Measurements from ENCODE around the gene AKAP1.

Gene AKAP1

DNA sequence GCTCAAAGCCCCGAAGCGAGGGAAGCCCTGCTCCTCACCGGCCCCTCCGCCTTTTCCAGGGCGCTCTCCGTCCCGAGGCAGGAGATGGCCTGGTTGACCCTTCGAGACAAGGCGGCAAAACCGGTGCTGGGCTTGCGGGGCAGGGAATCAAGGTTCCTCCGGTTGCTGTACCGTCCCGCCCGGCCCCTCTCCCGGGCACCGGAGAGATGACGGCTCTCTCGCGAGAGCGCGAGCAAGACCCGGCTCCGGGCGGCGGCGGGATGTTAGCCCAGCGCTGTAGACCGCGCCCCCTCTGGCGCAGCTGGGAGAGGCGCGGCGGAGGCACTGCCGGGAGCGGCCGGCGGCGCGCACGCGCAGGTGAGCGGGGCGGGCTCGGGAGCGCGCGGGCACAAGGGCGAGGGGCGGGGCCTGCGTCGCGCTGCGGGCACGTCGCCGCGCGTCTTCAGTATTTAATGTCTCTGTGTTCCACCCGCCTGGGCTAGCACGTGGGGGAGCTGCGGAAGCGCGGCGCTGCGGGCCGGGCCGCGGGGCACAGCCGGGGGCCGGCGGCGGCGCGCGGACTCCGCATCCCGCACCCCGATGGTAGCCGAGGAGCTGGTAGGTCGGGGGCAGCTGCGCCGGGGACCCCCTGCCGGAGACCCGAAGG is at the start of gene AKAP1:
Gene AKAP1 (plus strand): TSS at position 445 of the 646 bp plus-strand sequence. CDS start 20,219 bp downstream, outside the sequence.
- peak; percentile 89 for DNase-seq

DNA sequence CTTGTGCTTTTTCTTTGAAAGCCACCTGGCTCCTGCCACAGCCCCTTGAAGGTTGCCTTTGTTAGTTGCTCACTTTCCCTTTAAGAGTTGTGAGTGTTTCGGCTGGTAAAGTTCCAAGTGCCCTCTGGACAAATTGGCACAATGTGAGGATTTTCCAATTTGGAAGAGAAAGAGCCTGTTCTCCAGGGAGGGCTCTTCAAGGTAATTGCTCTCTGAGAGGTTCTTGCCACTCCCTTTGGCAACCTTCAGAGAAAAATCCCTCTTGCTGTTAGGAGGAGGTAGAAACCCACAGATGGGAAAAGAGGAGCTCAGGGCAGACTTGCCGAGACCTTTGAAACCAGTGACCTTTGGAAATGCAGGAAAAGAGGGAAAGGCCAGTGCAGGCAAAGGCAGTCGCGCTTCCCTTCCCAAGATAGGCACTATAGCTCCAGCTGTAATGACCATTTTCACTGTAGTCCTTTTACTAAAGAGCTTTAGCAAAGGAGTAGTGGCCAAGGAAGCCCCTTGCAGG is 49.0 kb upstream of the AKAP1 start:
- DNase-seq, result no peak

DNA sequence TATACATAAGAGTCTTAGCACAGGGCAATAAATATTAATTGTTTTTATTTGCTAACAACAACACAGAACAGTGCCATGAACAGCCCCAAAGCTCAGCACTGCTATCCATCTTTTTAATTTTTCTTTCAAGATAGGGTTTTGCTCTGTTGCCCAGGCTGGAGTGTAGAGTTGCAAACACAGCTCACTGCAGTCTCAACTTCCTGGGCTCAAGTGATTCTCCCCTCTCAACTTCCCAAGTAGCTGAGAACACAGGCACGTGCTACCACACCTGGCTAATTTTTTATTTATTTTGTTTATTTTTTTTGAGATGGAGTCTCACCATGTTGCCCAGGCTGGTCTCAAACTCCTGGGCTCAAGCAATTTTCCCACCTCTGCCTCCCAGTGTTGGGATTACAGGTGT is 47.6 kb upstream of the AKAP1 start:
- no peak for DNase-seq

DNA sequence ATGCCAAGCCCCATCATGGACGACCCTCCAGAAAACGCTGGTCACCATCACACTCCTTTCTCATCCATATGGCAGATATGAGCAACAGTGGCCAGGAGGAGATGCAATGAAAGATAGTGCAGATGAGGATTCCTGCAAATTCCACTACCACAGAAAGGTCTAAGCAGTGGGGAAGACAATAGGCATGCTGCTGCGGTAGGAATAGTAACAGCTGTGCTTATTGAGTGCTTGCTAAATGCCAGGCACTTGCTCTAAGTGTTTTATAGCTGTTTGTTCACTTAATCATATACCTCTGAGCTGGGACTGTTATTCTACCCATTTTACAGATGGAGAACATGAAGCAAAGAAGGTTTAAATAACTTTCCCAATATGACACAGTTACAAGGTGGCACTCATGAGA is 46.6 kb upstream of the AKAP1 start:
- no peak for DNase-seq

DNA sequence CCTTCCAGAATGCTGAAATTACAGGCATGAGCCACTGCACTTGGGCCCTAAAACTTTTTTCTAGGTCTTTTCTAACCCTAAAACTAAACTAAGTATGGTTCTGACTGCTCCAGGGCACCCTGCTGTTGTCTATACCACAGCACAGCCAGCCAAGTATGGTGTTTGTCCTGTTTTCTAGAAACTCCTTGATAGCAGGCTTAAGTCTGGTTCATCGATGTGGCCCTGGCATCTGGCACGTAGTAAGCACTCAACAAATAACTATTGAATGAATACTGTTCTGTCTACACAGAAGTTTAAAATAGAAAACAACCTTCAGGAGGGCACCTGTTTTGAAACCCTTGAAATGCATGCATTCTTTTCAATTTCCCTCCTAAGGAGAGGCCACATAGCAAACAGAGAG is 44.5 kb upstream of the AKAP1 start:
- DNase-seq, result no peak

- no peak for DNase-seq
These were observed 41.8 kb upstream of the AKAP1 start for GRCh38 chr17:57043276-57043675.

DNA sequence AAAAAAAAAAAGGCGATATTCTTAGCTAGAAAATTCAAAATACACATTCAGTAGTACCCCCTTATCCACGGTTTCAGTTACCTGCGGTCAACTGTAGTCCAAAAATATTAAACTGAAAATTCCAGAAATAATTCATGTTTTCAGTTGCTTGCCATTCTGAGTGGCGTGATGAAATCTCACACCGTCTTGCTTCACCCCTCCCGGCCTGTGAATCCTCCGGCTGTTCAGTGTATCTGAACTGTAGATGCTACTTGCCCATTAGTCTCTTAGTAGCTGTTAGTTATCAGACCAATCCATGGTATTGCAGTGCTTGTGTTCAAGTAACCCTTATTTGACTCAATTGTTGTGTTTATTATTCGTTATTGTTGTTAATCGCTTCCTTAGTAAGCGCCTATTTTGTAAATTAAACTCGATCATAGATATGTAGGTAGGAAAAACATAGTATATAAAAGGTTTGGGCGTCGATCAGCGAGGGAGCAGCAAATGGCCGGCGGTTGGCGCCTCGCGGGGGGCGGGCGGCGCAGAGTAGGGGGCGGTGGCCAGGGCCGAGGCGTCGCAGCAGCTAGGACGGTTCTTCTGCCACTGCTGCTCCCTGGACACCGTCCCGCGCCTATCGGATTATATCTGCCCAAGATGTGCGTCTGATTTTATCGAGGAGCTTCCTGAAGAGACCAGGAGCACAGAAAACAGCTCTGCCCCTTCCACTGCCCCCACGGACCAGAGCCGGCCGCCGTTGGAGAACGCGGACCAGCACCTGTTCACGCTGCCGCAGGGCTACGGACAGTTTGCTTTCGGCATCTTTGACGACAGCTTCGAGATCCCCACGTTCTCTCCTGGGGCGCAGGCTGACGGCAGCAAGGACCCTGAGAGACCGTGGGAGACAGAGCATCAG is 39.8 kb upstream of the AKAP1 start:
- DNase-seq, result no peak

- no peak for DNase-seq
These were observed 39.0 kb upstream of the AKAP1 start for GRCh38 chr17:57045868-57046704.

DNA sequence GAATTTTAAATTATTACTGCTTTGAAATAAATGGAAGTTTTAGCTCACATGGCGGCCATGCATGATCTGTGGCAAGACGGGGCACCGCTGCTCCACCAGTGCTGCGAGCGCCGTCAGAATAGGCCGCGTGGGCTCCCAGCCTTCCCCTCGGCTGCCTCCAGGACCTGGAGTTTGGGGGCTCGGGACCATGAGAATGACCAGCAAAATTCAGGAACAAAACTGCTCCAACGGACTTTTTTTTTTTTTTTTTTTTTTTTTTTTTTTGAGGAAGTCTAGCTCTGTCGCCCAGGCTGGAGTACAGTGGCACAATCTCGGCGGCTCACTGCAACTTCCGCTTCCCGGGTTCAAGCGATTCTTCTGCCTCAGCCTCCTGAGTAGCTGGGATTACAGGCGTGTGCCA is 38.3 kb upstream of the AKAP1 start:
- no peak for DNase-seq

GRCh38 chr17:57048096-57048495 is 37.0 kb upstream of the AKAP1 start:
- DNase-seq, result no peak

DNA sequence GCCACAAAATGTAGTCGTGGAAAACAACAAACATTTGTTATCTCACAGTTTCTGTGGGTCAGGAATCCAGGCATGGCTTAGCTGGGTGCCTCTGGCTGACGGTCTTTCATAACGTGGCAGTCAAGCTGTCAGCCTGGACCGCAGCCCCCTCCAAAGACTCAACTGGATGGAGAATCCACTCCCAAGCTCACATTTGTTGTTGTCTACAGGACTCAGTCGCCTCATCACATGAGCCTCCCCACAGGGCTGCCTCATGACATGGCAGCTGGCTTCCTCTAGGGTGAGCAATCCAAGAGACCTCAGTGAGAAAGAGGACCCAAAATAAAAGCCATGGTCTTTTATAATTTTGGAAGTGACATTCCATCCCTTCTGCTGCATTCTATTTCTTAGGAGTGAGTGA is 34.7 kb upstream of the AKAP1 start:
- DNase-seq, result no peak

- DNase-seq, result no peak
These were observed 33.1 kb upstream of the AKAP1 start for GRCh38 chr17:57051886-57052361.

DNA sequence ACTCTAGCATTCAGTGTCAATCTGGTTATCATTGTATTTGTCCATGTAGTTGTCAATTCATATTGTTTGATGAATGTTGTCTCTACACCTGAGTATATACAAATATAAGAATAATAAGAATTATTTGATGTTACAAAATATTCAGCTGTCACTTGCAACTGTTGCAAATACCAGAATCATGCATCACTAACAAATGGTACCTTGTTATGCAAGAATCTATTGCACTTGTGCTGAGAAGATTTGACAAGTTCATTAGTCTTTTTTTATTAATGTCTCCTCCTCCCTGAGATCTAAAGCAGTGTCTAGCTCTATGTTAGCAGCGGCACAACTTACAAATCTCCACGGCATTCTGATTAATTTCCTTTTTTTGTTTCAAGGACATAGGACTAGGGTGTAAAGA is 22.2 kb upstream of the AKAP1 start:
- no peak for DNase-seq

DNA sequence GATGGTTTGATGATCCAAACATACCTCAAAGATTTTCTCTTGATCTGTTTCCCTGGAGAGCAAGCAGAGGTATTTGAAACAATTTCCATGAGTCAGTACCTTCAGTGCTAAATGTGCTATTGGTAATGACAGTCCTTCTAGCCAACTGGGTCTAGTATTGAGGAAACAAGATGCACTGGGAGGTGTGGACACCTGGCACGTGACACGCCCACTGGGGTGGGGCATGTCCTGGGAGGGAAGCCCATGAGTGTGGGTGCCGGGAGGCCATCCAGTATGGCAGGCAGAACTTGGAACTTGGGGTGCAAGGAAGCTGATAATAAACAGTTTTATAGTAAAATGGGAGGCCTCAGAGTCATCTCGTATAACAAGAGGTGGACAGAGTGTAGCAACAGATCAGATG is 17.9 kb upstream of the AKAP1 start:
- DNase-seq, result no peak

DNA sequence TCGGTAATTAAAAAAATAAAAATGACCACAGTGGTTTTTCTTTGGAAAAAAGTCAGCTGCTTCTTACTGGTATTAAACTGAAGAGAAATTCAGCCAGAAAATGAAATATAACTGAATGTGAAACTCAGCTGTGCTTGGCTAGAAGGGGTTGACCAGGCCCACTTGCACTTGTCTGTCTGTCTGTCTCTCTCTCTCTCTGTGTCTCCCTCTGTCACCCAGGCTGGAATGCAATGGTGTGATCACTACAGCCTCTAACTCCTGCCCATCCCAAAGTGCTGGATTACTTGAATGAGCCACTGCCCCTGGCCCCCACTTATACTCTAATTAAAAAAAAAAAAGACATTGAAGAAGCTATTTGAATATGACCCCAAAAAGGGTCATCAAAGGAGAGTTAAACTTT is 17.3 kb upstream of the AKAP1 start:
- no peak for DNase-seq

DNA sequence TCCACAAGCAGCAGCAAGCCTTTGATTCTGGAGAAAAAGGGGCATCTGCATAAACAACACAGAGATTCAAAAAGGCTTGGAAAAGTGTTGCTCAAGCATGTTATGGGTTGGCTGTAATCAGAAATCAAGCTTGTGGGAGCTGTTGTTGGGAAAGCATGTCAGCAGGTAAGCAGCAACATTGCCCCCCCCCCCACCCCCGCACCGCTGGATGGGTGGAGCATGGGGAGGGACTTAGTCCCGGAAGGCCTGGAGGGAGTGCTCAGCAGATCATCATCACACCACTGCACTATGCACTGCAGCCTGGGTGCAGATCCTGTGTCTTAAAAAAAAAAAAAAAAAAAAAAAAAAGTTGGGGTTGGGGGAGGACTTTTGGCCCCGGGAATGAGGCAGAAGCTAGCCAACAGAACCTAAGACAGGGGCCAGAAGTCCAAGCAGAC is 16.8 kb upstream of the AKAP1 start:
- DNase-seq, result no peak

DNA sequence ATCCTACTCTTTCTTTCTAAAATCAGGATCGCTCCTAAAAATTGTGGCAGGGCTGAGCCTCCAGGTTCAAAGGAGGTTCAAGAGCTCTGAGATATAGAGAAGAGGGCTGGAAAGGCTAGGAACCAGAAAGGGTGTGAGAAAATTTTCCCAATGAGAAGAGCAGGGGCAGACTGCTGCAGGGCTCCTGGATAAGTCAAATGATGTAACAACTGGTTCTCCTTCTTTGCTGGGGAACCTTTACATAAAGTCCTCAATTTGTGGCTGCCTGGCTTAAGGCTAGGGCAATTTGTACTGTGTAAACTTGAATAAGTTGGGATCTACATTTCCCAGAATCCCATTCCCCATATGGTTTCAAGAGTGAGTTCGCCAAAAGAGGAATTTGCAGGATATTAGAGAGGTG is 16.3 kb upstream of the AKAP1 start:
- no peak for DNase-seq

GRCh38 chr17:57071991-57072944 is 12.8 kb upstream of the AKAP1 start:
- no peak for DNase-seq

- DNase-seq, result no peak
These were observed 11.4 kb upstream of the AKAP1 start for GRCh38 chr17:57073626-57074025.

GRCh38 chr17:57075193-57075592 is 9.9 kb upstream of the AKAP1 start:
- no peak for DNase-seq

- DNase-seq, result no peak
These were observed 9.3 kb upstream of the AKAP1 start for GRCh38 chr17:57075785-57076184.

DNA sequence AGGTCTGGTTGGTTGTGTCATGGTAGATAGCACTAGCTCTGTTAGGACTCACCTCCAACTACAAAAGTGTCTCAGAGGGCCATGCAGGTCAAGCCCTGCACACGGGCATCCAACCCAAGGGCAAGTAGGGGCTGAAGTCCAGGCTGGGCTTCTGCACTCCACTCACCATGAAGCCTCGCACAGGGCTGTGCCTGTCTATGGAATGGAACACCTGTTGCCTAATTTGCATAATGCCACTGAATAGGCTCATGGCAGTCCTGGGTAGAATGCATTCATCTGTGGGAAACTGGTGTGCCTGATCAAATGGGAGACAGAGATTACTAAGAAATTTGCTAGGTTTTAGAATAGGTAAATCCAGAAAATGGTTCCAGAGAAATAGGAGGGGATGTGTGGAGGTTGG is 8.0 kb upstream of the AKAP1 start:
- no peak for DNase-seq
